IMR-90 (cell line): ENCODE data around the gene OR7C2.

Experiments used
- BHLHE40 ChIP-seq: fragments of 150-350 bp; IDR thresholded peaks from 2 replicates; pipeline ENCODE4 v1.6.1; 2016; ENCODE audit warnings: mild to moderate bottlenecking, low read depth, low read length
- CEBPB ChIP-seq: IDR thresholded peaks from 2 replicates; pipeline ENCODE4 v1.6.1; 2012; ENCODE audit warnings: low read depth, low read length, improper control_type of control experiment
- CHD1 ChIP-seq: IDR thresholded peaks from 2 replicates; pipeline ENCODE4 v1.6.1; 2012; ENCODE audit warnings: low read depth, low read length, improper control_type of control experiment
- ELK1 ChIP-seq: fragments of 150-350 bp; IDR thresholded peaks from 2 replicates; pipeline ENCODE4 v1.6.1; 2016; ENCODE audit warnings: low read depth, mild to moderate bottlenecking, low read length, moderate library complexity, borderline replicate concordance
- MAZ ChIP-seq: IDR thresholded peaks from 2 replicates; pipeline ENCODE4 v1.6.1; 2012; ENCODE audit warnings: low read depth, mild to moderate bottlenecking, low read length, improper control_type of control experiment, moderate library complexity, borderline replicate concordance
- MXI1 ChIP-seq: IDR thresholded peaks from 2 replicates; pipeline ENCODE4 v1.6.1; 2012; ENCODE audit warnings: low read depth, mild to moderate bottlenecking, low read length, moderate library complexity, borderline replicate concordance
- POLR2A ChIP-seq: IDR thresholded peaks from 2 replicates; pipeline ENCODE4 v1.6.1; 2012; ENCODE audit warnings: mild to moderate bottlenecking, low read depth, low read length
- RAD21 ChIP-seq: IDR thresholded peaks from 2 replicates; pipeline ENCODE4 v1.6.1; 2012; ENCODE audit warnings: low read length, improper control_type of control experiment
- RCOR1 ChIP-seq: IDR thresholded peaks from 2 replicates; pipeline ENCODE4 v1.6.1; 2012; ENCODE audit warnings: mild to moderate bottlenecking, low read length, improper control_type of control experiment; ENCODE audit not compliant: insufficient replicate concordance
- RFX5 ChIP-seq: IDR thresholded peaks from 2 replicates; pipeline ENCODE4 v1.8.0; 2012; ENCODE audit warnings: low read depth, mild to moderate bottlenecking, low read length, moderate library complexity
- SMC3 ChIP-seq: fragments of 150-350 bp; IDR thresholded peaks from 2 replicates; pipeline ENCODE4 v1.6.1; 2016; ENCODE audit warnings: low read depth, mild to moderate bottlenecking, antibody characterized with exemption, low read length, moderate library complexity
- TF ChIP-seq, protein P1 (sequence below): conservative IDR thresholded peaks from 2 replicates; pipeline ENCODE4 v1.5.1; 2012; ENCODE audit warnings: mild to moderate bottlenecking, low read depth, low read length, improper control_type of control experiment
- TF ChIP-seq, protein P2 (sequence below): fragments of 150-350 bp; IDR thresholded peaks from 2 replicates; pipeline ENCODE4 v1.6.1; 2017; ENCODE audit warnings: mild to moderate bottlenecking, antibody characterized with exemption, low read length, low read depth

- TF ChIP-seq, protein P1, sequence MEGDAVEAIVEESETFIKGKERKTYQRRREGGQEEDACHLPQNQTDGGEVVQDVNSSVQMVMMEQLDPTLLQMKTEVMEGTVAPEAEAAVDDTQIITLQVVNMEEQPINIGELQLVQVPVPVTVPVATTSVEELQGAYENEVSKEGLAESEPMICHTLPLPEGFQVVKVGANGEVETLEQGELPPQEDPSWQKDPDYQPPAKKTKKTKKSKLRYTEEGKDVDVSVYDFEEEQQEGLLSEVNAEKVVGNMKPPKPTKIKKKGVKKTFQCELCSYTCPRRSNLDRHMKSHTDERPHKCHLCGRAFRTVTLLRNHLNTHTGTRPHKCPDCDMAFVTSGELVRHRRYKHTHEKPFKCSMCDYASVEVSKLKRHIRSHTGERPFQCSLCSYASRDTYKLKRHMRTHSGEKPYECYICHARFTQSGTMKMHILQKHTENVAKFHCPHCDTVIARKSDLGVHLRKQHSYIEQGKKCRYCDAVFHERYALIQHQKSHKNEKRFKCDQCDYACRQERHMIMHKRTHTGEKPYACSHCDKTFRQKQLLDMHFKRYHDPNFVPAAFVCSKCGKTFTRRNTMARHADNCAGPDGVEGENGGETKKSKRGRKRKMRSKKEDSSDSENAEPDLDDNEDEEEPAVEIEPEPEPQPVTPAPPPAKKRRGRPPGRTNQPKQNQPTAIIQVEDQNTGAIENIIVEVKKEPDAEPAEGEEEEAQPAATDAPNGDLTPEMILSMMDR = no peak
- TF ChIP-seq RFX5 = no peak
- TF ChIP-seq RAD21 = no peak
- no peak for TF ChIP-seq POLR2A
- no peak for TF ChIP-seq RCOR1
- no peak for TF ChIP-seq CEBPB
- no peak for TF ChIP-seq CHD1
- no peak for TF ChIP-seq MXI1
- TF ChIP-seq BHLHE40 = no peak
- TF ChIP-seq MAZ = no peak
- TF ChIP-seq, protein P2, sequence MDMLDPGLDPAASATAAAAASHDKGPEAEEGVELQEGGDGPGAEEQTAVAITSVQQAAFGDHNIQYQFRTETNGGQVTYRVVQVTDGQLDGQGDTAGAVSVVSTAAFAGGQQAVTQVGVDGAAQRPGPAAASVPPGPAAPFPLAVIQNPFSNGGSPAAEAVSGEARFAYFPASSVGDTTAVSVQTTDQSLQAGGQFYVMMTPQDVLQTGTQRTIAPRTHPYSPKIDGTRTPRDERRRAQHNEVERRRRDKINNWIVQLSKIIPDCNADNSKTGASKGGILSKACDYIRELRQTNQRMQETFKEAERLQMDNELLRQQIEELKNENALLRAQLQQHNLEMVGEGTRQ = no peak
- no peak for TF ChIP-seq ELK1
- TF ChIP-seq SMC3 = no peak
Observed at GRCh38 chr19:14943601-14944000, 2.3 kb downstream of the OR7C2 start.
